Left lung (tissue), 10 donors: ENCODE results near the gene MBIP. TPM values are rescaled to one million over a fixed set of nuclear protein-coding genes. Genes with fewer than 3 reads are reported as not detected.
"Not testable (repeated sequence)": the region's sequence is repeated elsewhere in the genome, so short reads cannot be mapped to it uniquely, and the experiment has no call there.

Experiments
- ATAC-seq: fragments of 200-7000 bp; cut with Tn5 transposase; one replicate; pipeline ENCODE4 v1.9.1; 2020; ENCODE audit warnings: moderate library complexity
- DNase-seq, 4 donors: peaks; one replicate each; pipeline ENCODE4 v3.0.0-alpha.2; 2013 to 2020
- H3K27ac ChIP-seq, 2 donors: fragments of 200-600 bp; sonication (generic) in 1 of 2; one replicate each; pipeline versions ENCODE4 v1.5.0 to v1.8.0; 2020 to 2021
- H3K27me3 ChIP-seq, 2 donors: fragments of 200-600 bp; sonication (generic) in 1 of 2; one replicate each; pipeline versions ENCODE4 v1.5.0 to v1.8.0; 2020 to 2021
- H3K36me3 ChIP-seq, 2 donors: fragments of 200-600 bp; sonication (generic) in 1 of 2; one replicate each; pipeline versions ENCODE4 v1.5.0 to v1.8.0; 2020 to 2021
- H3K4me1 ChIP-seq, 2 donors: fragments of 200-600 bp; one replicate each; pipeline ENCODE4 v1.8.0; 2021
- H3K4me3 ChIP-seq, 2 donors: fragments of 200-600 bp; sonication (generic) in 1 of 2; one replicate each; pipeline versions ENCODE4 v1.5.0 to v1.8.0; 2020 to 2021; ENCODE audit warnings: mild to moderate bottlenecking in 1 of 2
- H3K9me3 ChIP-seq, 2 donors: fragments of 200-600 bp; sonication (generic) in 1 of 2; one replicate each; pipeline versions ENCODE4 v1.5.0 to v1.8.0; 2020 to 2021
- intact Hi-C, 2 donors: fragments of 100-400 bp; cut with DNase I; formaldehyde crosslinking; loops; one replicate each; pipeline versions ENCODE4 v1.11.2 to v1.14.2; 2022
- polyA plus RNA-seq, 6 donors: library from polyadenylated mRNA; unstranded; fragments of 120-200 nt; gene quantifications; one replicate each; pipeline ENCODE4 v1.2.1, GENCODE V29; 2013; ENCODE audit not compliant: insufficient read length in 6 of 6
- total RNA-seq, 2 donors: library from RNA; stranded (reverse); fragmentation: NEBNext Ultra II Directional; extraction: Animal tissue kit (Norgen Biotek cat#: 25700); gene quantifications; one replicate each; pipeline ENCODE4 v1.2.1, GENCODE V29; 2021
- TF ChIP-seq, protein P1 (sequence below), 2 donors: fragments of 200-600 bp; sonication (generic) in 1 of 2; IDR thresholded peaks; one replicate each; pipeline versions ENCODE4 v1.5.0 to v1.8.0; 2021; ENCODE audit warnings: antibody characterized with exemption in 2 of 2
- donor health status: DM: no; HTN: yes; CAD: no.
- donor health status: DM: no; HTN: no; CAD: no.

The MBIP gene
- total and polyA plus RNA-seq, 8 donors: 85.1 to 188 (median 151) TPM

DNA sequence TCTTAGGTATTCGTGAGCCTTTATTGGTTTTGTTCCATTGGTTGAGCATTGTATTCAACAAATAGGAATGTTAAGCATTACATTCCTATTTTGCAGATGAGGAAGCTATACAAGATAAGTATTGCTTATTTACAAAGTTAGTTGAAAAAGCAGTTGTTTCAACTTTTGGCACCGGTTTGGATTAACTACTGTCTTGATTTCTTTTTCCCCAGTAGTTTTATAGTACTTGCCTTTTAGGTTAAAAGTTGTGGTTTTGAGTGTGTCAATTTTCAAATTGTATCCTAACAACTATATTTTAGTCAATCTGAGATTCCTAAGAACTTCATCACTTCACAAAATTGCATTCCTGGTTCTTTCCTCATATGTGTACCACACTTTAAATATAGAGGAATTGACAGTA, 23.8 kb upstream of the MBIP start:
- Histone ChIP-seq H3K36me3 (no peaks in the 10 kb centered on the region), H3K4me3 (no peak overlapping the region), H3K27ac (no peak overlapping the region), H3K4me1 (no peaks in the 10 kb centered on the region), H3K27me3 (no peaks in the 10 kb centered on the region), H3K9me3 (no peaks in the 10 kb centered on the region)
- ATAC-seq (no peak), DNase-seq (no peak)
- TF ChIP-seq, protein P1, sequence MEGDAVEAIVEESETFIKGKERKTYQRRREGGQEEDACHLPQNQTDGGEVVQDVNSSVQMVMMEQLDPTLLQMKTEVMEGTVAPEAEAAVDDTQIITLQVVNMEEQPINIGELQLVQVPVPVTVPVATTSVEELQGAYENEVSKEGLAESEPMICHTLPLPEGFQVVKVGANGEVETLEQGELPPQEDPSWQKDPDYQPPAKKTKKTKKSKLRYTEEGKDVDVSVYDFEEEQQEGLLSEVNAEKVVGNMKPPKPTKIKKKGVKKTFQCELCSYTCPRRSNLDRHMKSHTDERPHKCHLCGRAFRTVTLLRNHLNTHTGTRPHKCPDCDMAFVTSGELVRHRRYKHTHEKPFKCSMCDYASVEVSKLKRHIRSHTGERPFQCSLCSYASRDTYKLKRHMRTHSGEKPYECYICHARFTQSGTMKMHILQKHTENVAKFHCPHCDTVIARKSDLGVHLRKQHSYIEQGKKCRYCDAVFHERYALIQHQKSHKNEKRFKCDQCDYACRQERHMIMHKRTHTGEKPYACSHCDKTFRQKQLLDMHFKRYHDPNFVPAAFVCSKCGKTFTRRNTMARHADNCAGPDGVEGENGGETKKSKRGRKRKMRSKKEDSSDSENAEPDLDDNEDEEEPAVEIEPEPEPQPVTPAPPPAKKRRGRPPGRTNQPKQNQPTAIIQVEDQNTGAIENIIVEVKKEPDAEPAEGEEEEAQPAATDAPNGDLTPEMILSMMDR (IDR thresholded peaks at IDR 0.05): no peak
- intact Hi-C loops: no loop called here

DNA sequence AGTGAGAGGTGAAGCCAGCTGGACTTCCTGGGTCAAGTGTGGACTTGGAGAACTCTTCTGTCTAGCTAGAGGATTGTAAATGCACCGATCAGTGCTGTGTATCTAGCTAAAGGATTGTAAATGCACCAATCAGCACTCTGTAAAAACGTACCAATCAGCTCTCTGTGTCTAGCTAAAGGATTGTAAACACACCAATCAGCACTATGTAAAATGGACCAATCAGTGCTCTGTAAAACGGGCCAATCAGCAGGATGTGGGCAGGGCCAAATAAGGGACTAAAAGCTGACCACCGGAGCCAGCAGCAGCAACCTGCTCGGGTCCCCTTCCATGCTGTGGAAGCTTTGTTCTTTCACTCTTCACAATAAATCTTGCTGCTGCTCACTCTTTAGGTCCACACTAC, 21.4 kb upstream of the MBIP start:
- DNase-seq, intact Hi-C loops, H3K27ac ChIP-seq, H3K36me3 ChIP-seq, H3K4me1 ChIP-seq, H3K27me3 ChIP-seq, H3K4me3 ChIP-seq, ATAC-seq, H3K9me3 ChIP-seq: not testable (repeated sequence)

DNA sequence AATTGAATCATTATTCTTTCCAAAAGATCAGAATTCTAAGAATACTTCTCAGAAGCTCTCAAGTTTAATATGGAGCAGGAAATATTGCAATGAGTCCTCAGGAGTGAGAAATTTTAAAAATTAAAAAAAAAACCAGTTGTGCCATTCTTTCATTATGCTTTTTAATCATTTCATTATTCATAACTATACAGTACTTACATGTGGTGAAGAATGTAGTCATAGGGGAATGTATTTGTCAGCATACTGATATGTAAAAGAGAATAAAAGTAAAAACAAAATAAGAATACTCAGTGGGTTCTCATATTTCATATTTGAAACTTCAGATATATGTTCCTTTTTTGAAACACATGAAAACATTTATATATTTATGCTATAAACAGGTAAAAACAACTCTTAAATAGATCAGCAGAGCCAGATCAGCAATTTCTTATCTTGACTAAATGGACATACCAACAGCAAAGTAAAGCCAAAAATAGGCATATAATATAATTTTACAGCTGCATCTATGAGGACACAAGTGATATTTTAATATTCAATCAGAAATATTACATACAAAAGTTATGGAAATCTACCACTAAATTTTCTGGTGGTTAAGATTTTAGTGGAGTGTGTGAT, 19.9 kb upstream of the MBIP start:
- DNase-seq: no peak
- Histone ChIP-seq H3K4me3 (no peak overlapping the region), H3K27ac (no peak overlapping the region), H3K9me3 (no peaks in the 10 kb centered on the region), H3K27me3 (peaks cover 0 to 5% of the 10 kb centered on the region in 2 donors), H3K4me1 (no peaks in the 10 kb centered on the region), H3K36me3 (no peaks in the 10 kb centered on the region)
- intact Hi-C loops: no loop called here
- no peak for ATAC-seq
- TF ChIP-seq, protein P1 (IDR thresholded peaks at IDR 0.05): no peak

DNA sequence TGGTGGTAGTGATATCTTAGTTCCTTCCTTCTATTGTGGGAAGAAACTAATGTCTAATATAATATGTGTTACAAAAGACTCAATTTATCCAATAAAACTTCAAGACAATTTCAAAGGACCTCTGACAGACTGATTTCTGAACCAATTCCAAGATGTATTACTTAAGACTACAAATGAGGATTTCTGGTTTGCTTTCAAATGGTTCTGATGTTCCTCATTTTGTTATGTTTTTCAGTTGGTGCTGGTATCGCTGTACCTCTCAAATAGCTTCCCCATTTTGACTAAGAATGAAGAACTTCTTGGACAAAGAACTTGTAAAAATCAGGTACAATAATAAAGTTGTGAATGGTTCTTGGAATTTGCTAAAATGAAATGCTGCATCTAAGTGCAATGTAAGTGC, 19.4 kb upstream of the MBIP start:
- H3K4me1 ChIP-seq: no peaks in the 10 kb centered on the region
- TF ChIP-seq, protein P1 (IDR thresholded peaks at IDR 0.05): no peak
- no peaks in the 10 kb centered on the region for H3K36me3 ChIP-seq
- H3K9me3 ChIP-seq: no peaks in the 10 kb centered on the region
- ATAC-seq (no peak), DNase-seq (no peak)
- no peak overlapping the region for H3K27ac ChIP-seq
- intact Hi-C loops: no loop called here
- no peak overlapping the region for H3K4me3 ChIP-seq
- peaks cover 0 to 5% of the 10 kb centered on the region in 2 donors for H3K27me3 ChIP-seq

DNA sequence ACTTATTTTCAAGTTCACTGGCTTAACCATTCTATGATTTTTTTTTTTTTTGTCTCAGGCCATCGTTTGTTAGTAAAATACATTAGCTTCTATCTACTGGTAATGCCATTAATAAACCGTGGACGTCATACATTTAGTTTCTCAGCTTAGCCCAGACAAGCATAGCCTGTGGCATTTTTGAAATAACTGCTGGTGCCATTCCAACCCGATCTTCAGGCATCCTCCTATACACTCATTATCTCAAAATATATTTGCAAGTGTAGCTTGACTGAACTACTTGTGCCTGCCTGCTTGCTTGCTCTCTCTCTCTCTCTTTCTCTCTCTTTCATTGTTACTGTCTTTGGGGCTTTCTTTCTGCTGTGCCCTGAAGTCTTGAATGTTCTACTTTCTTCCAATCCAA, 12.7 kb upstream of the MBIP start:
- ATAC-seq: no peak

GRCh38 chr14:36327573-36327972, 7.1 kb upstream of the MBIP start:
- H3K27ac ChIP-seq, intact Hi-C loops, DNase-seq, H3K4me3 ChIP-seq, H3K36me3 ChIP-seq, H3K4me1 ChIP-seq, H3K9me3 ChIP-seq, ATAC-seq: not testable (repeated sequence)
- H3K27me3 ChIP-seq: peaks cover 4 to 13% of the 10 kb centered on the region in 2 donors

More for the DNA sequence above, 12.7 kb upstream of the MBIP start:
- H3K4me3 ChIP-seq: no peak overlapping the region
- intact Hi-C loops: no loop called here
- no peaks in the 10 kb centered on the region for H3K36me3 ChIP-seq
- H3K4me1 ChIP-seq: no peaks in the 10 kb centered on the region
- H3K27me3 ChIP-seq: peaks cover 0 to 5% of the 10 kb centered on the region in 2 donors
- no peak for DNase-seq
- no peaks in the 10 kb centered on the region for H3K9me3 ChIP-seq
- no peak overlapping the region for H3K27ac ChIP-seq
- TF ChIP-seq, protein P1 (IDR thresholded peaks at IDR 0.05): no peak
